ENCODE measurements around the gene RAPGEF4. TPM values are rescaled to one million over a fixed set of nuclear protein-coding genes. Genes with fewer than 3 reads are reported as not detected.

RAPGEF4 gene
- total RNA-seq, 1 experiment from 2014 or later = 0.62 TPM

GRCh38 chr2:172931256-172931894, 195.7 kb downstream of the RAPGEF4 start:
- no peak overlapping the region for H3K4me3 ChIP-seq (ENCODE audit: low read depth in 2 of 2, low read length in 2 of 2)
- in situ Hi-C loops (cut with HindIII; ENCODE audit: low pct_unique_long_range_greater_than_20kb, low sequenced_read_pairs) (no loop called here), intact Hi-C loops (cut with micrococcal nuclease; ENCODE audit: unreplicated experiment) (no loop called here)
- H3K9me3 ChIP-seq (ENCODE audit: control insufficient read depth, insufficient read depth, low read depth, low read length) = no peaks in the 10 kb centered on the region
- BruUV-seq (replicated peaks) = no TSS peak
- H3K36me3 ChIP-seq (ENCODE audit: control insufficient read depth, insufficient read depth, low read length) = no peaks in the 10 kb centered on the region
- no peaks in the 10 kb centered on the region; the same call in 1 of the 2 replicates for H3K27me3 ChIP-seq (ENCODE audit: control insufficient read depth, insufficient read depth, low read length)
- H3K4me1 ChIP-seq (ENCODE audit: control insufficient read depth, insufficient read depth, low read length) = peaks cover 4% of the 10 kb centered on the region; the same call in 1 of the 2 replicates
- POLR2A ChIA-PET = interaction anchor here (0.7 kb wide), 1 partner anchor 123 kb away, joined by 5 read pairs; no protein-coding TSS in a partner anchor
- peak; percentile 67; the same call in 1 of the 2 replicates for ATAC-seq
- TF ChIP-seq REST (IDR thresholded peaks at IDR 0.05; ENCODE audit: insufficient read depth in 1 of 2, low read depth in 2 of 2, low read length in 1 of 2) (no peak), POLR2AphosphoS5 (IDR thresholded peaks at IDR 0.05; ENCODE audit: low read depth, low read length) (no peak), SIN3A (IDR thresholded peaks at IDR 0.05; ENCODE audit: borderline replicate concordance, insufficient read depth, low read depth, low read length) (no peak), TCF7L2 (IDR thresholded peaks at IDR 0.05; ENCODE audit: low read depth, low read length) (no peak)
- no peak for DNase-seq (ENCODE audit: low read depth, low spot score)
- H3K27ac ChIP-seq (ENCODE audit: low read length) = no peak overlapping the region
- CTCF ChIA-PET = interaction anchor here (0.6 to 2.1 kb wide), 7 partner anchors 40 to 264 kb away, joined by 3 to 10 read pairs (median 6); no protein-coding TSS in a partner anchor

- in situ Hi-C loops (cut with HindIII; ENCODE audit: low pct_unique_long_range_greater_than_20kb, low sequenced_read_pairs) = no loop called here
- no peaks in the 10 kb centered on the region for H3K9me3 ChIP-seq (ENCODE audit: control insufficient read depth, insufficient read depth, low read depth, low read length)
- no peak overlapping the region for H3K27ac ChIP-seq (ENCODE audit: low read length)
- no peak overlapping the region for H3K4me3 ChIP-seq (ENCODE audit: low read depth in 2 of 2, low read length in 2 of 2)
- peaks cover 4% of the 10 kb centered on the region; the same call in 1 of the 2 replicates for H3K4me1 ChIP-seq (ENCODE audit: control insufficient read depth, insufficient read depth, low read length)
- no peaks in the 10 kb centered on the region; the same call in 1 of the 2 replicates for H3K27me3 ChIP-seq (ENCODE audit: control insufficient read depth, insufficient read depth, low read length)
- TF ChIP-seq REST (IDR thresholded peaks at IDR 0.05; ENCODE audit: insufficient read depth in 1 of 2, low read depth in 2 of 2, low read length in 1 of 2) = no peak
- TF ChIP-seq CTCF (IDR thresholded peaks at IDR 0.05) = peak; percentile 86
- H3K36me3 ChIP-seq (ENCODE audit: control insufficient read depth, insufficient read depth, low read length) = no peaks in the 10 kb centered on the region
- ChIA-PET CTCF (interaction anchor here (0.6 to 2.1 kb wide), 7 partner anchors 41 to 263 kb away, joined by 3 to 10 read pairs (median 6); no protein-coding TSS in a partner anchor), POLR2A (no interaction called here)
- no TSS peak for BruUV-seq (replicated peaks)
- intact Hi-C loops (cut with micrococcal nuclease; ENCODE audit: unreplicated experiment) = loop anchor here (1.0 kb wide), 1 partner anchor 126 kb away; no protein-coding TSS in a partner anchor
- DNase-seq (ENCODE audit: low read depth, low spot score) = peak; percentile 20
- peak; percentile 78 for ATAC-seq
These were observed 196.4 kb downstream of the RAPGEF4 start for GRCh38 chr2:172931918-172932520.

Measured in Panc1 (cell line).